Adrenal gland (tissue), 12 donors: Measurements from ENCODE around the gene FAS. TPM values are rescaled to one million over a fixed set of nuclear protein-coding genes. Genes with fewer than 3 reads are reported as not detected.
A peak's percentile ranks its signal among the peaks of the same experiment; 100 is the strongest.
"Not testable (repeated sequence)": the region's sequence is repeated elsewhere in the genome, so short reads cannot be mapped to it uniquely, and the experiment has no call there.

Experiments used
- DNase-seq, 7 donors: peaks; one replicate each; pipeline ENCODE4 v3.0.0-alpha.2; 2019 to 2020
- H3K27ac ChIP-seq, 5 donors: fragments of 200-600 bp; sonication (generic) in 4 of 5; 1 replicate in 3 of 5; 2 replicates in 2 of 5; pipeline versions ENCODE4 v1.5.1 to v1.8.0; 2016 to 2020; ENCODE audit warnings: mild to moderate bottlenecking in 1 of 5
- H3K27me3 ChIP-seq: fragments of 200-600 bp; 2 replicates; pipeline ENCODE4 v1.8.0; 2021
- H3K36me3 ChIP-seq, 2 donors: fragments of 200-600 bp; replicated peaks in 1 of 2; 1 replicate in 1 of 2; 2 replicates in 1 of 2; pipeline versions ENCODE4 v1.5.1 to v1.8.0; 2018 to 2022
- H3K4me1 ChIP-seq, 2 donors: fragments of 200-600 bp; replicated peaks in 1 of 2; 1 replicate in 1 of 2; 2 replicates in 1 of 2; pipeline versions ENCODE4 v1.5.1 to v1.8.0; 2018 to 2021
- H3K4me3 ChIP-seq, 4 donors: fragments of 200-600 bp; sonication (generic) in 3 of 4; one replicate each; pipeline ENCODE4 v1.5.1; 2016 to 2018
- H3K9me3 ChIP-seq, 3 donors: fragments of 200-600 bp; sonication (generic) in 1 of 3; replicated peaks in 1 of 3; 1 replicate in 2 of 3; 2 replicates in 1 of 3; pipeline versions ENCODE4 v1.5.1 to v1.8.0; 2016 to 2021
- POLR2A ChIP-seq, 2 donors: fragments of 450-650 bp; IDR thresholded peaks; one replicate each; pipeline ENCODE4 v1.6.1; 2017; ENCODE audit warnings: antibody characterized with exemption in 2 of 2, mild to moderate bottlenecking in 2 of 2, moderate library complexity in 1 of 2
- WGBS, 4 donors: extraction: QIAGEN DNeasy Blood & Tissue Kit in 2 of 4; methylation state at CpG; one replicate each; pipeline versions ENCODE4 v1.1.5 to v1.1.7; 2013 to 2017; 5-methylcytosine and 5-hydroxymethylcytosine counted together
- intact Hi-C, 2 donors: fragments of 100-400 bp; cut with DNase I; formaldehyde crosslinking; loops; one replicate each; pipeline versions ENCODE4 v1.14.1 to v1.15.0; 2022 to 2023
- polyA plus RNA-seq, 3 donors: library from polyadenylated mRNA; stranded (reverse); fragments of 200-250 nt in 2 of 3; fragments of 350-450 nt in 1 of 3; fragmentation: Illumina TruSeq in 1 of 3; extraction: RNeasy Lipid Tissue Mini Kit (QIAGEN cat#74804) in 1 of 3; gene quantifications; one replicate each; pipeline ENCODE4 v1.2.3, GENCODE V29; 2013 to 2014
- total RNA-seq, 9 donors: library from RNA; depleted of rRNA in 4 of 9; stranded (reverse); fragments of >200 nt in 4 of 9; fragments of 120-200 nt in 1 of 9; fragmentation: NEBNext Ultra II Directional in 1 of 9; extraction: Animal tissue kit (Norgen Biotek cat#: 25700) in 1 of 9; gene quantifications; one replicate each; pipeline versions ENCODE4 v1.1.0 to v1.2.4, GENCODE V29; 2013 to 2023
- TF ChIP-seq, protein P1 (sequence below), 6 experiments: fragments of 450-650 bp in 4 of 6; fragments of 200-600 bp in 2 of 6; sonication (generic) in 1 of 6; IDR thresholded peaks; 1 replicate in 5 of 6; 2 replicates in 1 of 6; pipeline versions ENCODE4 v1.5.1 to v1.8.0; 2016 to 2021; ENCODE audit warnings: antibody characterized with exemption in 6 of 6, mild to moderate bottlenecking in 2 of 6, moderate library complexity in 1 of 6
- donor health status: healthy with polysubstance abuse.
- donor health status: Bipolar disorder and iron deficiency.
- donor health status: DM: yes; HTN: yes; CAD: no.
- donor health status: DM: no; HTN: no; CAD: no.
- donor health status: DM: no; HTN: no; CAD: no.
- donor health status: DM: yes; HTN: yes; CAD: no.

FAS gene
- total and polyA plus RNA-seq, 12 donors, result 9.8 to 236 (median 49.5) TPM

DNA sequence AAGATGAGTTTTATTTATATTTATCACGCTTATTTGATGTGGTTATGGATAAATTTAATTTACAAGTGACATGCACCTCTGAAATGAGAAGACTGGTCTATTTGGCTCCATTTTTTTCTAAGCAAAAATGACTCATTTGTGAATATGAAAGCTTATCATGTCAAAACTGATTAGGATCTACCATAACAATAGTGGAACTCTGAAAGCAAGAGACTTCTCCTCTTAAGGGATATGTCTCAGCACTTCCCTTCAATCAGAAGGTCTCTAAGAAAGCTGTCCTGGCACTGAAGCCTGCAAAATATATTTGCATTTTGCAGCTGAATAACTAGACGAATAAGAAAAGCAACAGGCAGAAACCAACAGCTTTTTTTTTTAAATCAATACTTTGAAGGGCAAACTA, 12.7 kb downstream of the FAS start:
- Histone ChIP-seq H3K4me3 (no peak overlapping the region), H3K9me3 (no peaks in the 10 kb centered on the region), H3K27ac (no peak overlapping the region), H3K36me3 (peaks cover 0 to 14% of the 10 kb centered on the region in 2 donors), H3K4me1 (peaks cover 13 to 43% of the 10 kb centered on the region in 2 donors), H3K27me3 (no peaks in the 10 kb centered on the region)
- 38 to 61% (median 47%) methylated on average over 2 of the region's 2 CpGs for WGBS, 4 donors
- no peak for TF ChIP-seq POLR2A (IDR thresholded peaks at IDR 0.05)
- TF ChIP-seq, protein P1, sequence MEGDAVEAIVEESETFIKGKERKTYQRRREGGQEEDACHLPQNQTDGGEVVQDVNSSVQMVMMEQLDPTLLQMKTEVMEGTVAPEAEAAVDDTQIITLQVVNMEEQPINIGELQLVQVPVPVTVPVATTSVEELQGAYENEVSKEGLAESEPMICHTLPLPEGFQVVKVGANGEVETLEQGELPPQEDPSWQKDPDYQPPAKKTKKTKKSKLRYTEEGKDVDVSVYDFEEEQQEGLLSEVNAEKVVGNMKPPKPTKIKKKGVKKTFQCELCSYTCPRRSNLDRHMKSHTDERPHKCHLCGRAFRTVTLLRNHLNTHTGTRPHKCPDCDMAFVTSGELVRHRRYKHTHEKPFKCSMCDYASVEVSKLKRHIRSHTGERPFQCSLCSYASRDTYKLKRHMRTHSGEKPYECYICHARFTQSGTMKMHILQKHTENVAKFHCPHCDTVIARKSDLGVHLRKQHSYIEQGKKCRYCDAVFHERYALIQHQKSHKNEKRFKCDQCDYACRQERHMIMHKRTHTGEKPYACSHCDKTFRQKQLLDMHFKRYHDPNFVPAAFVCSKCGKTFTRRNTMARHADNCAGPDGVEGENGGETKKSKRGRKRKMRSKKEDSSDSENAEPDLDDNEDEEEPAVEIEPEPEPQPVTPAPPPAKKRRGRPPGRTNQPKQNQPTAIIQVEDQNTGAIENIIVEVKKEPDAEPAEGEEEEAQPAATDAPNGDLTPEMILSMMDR (IDR thresholded peaks at IDR 0.05), result no peak
- intact Hi-C loops, result no loop called here
- DNase-seq, result no peak

DNA sequence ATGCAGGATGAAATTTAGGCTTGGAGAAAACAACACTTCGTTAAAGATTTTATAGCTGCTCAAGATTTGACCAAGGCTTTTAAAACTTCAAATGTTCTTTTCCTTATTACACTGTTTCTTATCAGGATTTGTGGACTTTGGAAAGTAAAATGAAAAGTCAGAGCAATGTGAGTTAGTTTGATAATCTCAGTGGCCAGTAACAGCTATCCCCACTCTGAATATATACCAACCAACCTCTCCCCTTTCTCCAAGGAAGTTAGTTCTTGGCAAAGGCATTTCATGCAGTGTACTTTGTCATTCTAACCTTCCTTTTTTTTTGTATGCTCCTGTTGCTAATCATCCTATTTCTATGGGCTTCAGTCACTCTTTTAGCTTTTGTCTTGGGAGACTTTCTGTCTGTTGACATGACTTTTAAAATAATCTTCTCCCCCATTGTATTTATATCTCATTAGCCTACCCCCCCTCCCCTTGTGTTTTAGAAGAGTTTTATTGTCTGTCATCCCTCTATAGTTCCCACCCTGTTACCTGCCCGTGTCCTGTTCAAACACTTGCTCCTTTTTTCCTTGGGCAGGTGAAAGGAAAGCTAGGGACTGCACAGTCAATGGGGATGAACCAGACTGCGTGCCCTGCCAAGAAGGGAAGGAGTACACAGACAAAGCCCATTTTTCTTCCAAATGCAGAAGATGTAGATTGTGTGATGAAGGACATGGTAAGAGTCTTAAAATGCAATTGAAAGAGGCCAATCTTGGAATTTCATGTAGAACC, 16.7 kb downstream of the FAS start:
- no peak overlapping the region for H3K27ac ChIP-seq
- TF ChIP-seq, protein P1 (IDR thresholded peaks at IDR 0.05), result no peak
- TF ChIP-seq POLR2A (IDR thresholded peaks at IDR 0.05), result no peak
- 62 to 86% (median 65%) methylated on average over 3 of the region's 3 CpGs for WGBS, 4 donors
- intact Hi-C loops, result no loop called here
- no peaks in the 10 kb centered on the region for H3K9me3 ChIP-seq
- H3K4me3 ChIP-seq, result no peak overlapping the region
- peaks cover 2 to 26% of the 10 kb centered on the region in 2 donors for H3K4me1 ChIP-seq
- no peak for DNase-seq
- H3K36me3 ChIP-seq, result peaks cover 0 to 48% of the 10 kb centered on the region in 2 donors
- no peaks in the 10 kb centered on the region for H3K27me3 ChIP-seq

DNA sequence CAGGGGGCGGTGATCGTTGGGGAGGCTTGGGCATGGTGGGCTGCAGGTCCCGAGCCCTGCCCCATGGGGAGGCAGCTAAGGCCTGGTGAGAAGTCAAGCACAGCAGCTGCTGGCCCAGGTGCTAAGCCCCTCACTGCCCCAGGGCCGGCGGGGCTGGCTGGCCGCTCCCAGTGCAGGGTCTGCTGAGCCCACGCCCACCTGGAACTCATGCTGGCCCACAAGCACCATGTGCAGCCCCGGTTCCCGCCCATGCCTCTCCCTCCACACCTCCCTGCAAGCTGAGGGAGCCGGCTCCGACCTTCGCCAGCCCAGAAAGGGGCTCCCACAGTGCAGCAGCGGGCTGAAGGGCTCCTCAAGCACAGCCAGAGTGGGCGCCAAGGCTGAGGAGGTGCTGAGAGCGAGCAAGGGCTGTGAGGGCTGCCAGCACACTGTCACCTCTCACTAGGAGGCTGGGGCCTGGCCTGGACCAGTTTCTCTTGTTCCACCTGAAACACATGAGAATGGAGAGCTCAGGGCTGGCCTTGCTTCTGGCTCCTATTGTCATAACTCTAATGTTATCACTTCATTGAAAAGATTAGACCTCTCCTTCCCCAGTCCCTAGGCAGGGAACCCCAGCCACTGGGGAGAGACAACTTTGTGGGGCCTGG, 28.2 kb downstream of the FAS start:
- H3K9me3 ChIP-seq, H3K4me3 ChIP-seq, H3K27me3 ChIP-seq, intact Hi-C loops: not testable (repeated sequence)
- WGBS, 4 donors, result 86 to 93% (median 91%) methylated on average over 6 to 15 of the region's 15 CpGs
- Histone ChIP-seq H3K36me3 (peaks cover 0 to 11% of the 10 kb centered on the region in 2 donors), H3K27ac (peak overlapping the region in 4 of 5 donors; percentile 19 to 69 (median 54)), H3K4me1 (peaks cover 16 to 19% of the 10 kb centered on the region in 2 donors)
- peak in 1 of 7 donors; percentile 27 for DNase-seq

DNA sequence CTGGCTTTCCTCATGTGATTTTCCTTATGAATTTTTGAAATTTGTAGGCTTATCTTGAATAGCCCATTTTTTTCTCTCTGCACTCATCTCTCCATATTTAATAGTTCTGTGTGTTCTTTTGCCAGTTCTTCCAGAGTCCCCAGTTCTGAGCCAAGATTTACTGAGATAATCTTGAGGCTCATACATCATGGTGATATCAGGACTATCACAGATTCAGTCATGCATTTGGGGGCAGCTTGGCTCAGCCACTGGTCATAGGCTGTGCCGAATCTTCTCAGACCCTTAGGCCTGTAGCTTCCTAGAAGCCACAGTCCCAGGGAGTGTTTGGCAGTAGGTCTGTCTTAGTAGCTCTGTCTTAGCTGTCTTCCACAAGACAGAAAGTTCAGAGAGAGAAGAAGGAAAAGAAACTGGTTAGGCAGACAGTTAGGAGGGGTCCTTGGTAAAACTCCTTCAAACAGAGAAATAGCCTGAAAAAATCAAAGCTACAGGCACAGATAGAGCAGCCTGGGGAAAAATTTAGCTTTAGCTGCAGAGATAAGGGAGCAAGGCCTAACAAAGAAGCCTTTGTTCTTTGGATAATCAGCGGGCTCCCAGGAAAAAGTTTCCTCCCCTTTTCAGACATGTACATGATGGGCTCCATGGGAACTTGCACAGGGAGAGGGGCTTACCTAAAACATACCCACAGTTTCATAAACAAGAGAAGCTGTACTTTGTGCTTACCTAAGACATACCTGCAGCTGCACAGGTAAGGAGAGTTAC, 29.1 kb downstream of the FAS start:
- Histone ChIP-seq H3K36me3 (peaks cover 0 to 11% of the 10 kb centered on the region in 2 donors), H3K4me3 (no peak overlapping the region), H3K4me1 (peaks cover 10 to 16% of the 10 kb centered on the region in 2 donors), H3K9me3 (no peaks in the 10 kb centered on the region), H3K27ac (peak overlapping the region in 4 of 5 donors; percentile 40 to 55 (median 42)), H3K27me3 (no peaks in the 10 kb centered on the region)
- WGBS, 4 donors, result 52 to 66% (median 58%) methylated on average over 2 of the region's 2 CpGs
- DNase-seq, result peak in 6 of 7 donors; percentile 29 to 77 (median 37)
- intact Hi-C loops, result loop anchor here in 1 of 2 donors (10.0 kb wide), 1 partner anchor 195 kb away; no protein-coding TSS in a partner anchor
- TF ChIP-seq, protein P1 (IDR thresholded peaks at IDR 0.05), result no peak
- TF ChIP-seq POLR2A (IDR thresholded peaks at IDR 0.05), result no peak

DNA sequence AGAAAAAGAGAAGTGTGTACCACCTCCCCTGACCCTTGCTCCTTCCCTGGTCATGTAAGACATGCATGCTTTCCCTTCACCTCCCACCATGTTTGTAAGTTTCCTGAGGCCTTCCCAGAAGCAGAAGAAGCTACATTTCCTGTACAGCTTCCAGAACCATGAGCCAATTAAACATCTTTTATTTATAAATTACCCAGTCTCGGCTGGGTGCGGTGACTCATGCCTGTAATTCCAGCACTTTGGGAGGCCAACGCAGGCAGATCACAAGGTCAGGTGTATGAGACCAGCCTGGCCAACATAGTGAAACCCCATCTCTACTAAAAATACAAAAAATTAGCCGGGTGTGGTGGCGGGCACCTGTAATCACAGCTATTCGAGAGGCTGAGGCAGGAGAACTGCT, 30.9 kb downstream of the FAS start:
- H3K27me3 ChIP-seq, H3K36me3 ChIP-seq, H3K9me3 ChIP-seq, H3K4me3 ChIP-seq: not testable (repeated sequence)
- WGBS, 4 donors, result 54 to 71% (median 61%) methylated on average over 6 of the region's 6 CpGs
- peak overlapping the region in 1 of 5 donors; percentile 14 for H3K27ac ChIP-seq
- intact Hi-C loops, result loop anchor here in 1 of 2 donors (10.0 kb wide), 1 partner anchor 193 kb away; no protein-coding TSS in a partner anchor
- DNase-seq, result peak in 6 of 7 donors; percentile 56 to 75 (median 62)
- peaks cover 4 to 12% of the 10 kb centered on the region in 2 donors for H3K4me1 ChIP-seq
